ENCODE results near the gene PTBP2.

Gene PTBP2

DNA sequence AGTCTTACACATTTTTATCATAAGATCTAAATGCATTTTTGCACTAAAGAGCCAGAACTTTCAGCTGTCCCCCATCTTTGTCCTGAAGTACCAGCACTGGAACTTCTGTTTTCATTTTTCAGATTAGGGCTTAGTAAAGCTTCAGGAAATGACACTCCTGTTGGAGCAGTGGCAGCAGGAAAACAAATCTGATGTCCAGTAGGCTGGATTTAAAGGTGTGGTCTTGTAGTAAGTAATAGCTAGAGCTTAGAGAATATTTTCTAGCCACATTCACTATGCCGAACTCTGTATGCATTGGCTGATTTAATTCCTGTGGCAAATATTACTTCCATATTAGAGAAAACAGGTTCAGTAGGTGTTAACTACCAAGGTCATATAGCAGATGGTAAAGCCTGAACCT, 103.6 kb downstream of the PTBP2 start:
- TF ChIP-seq, protein P1, sequence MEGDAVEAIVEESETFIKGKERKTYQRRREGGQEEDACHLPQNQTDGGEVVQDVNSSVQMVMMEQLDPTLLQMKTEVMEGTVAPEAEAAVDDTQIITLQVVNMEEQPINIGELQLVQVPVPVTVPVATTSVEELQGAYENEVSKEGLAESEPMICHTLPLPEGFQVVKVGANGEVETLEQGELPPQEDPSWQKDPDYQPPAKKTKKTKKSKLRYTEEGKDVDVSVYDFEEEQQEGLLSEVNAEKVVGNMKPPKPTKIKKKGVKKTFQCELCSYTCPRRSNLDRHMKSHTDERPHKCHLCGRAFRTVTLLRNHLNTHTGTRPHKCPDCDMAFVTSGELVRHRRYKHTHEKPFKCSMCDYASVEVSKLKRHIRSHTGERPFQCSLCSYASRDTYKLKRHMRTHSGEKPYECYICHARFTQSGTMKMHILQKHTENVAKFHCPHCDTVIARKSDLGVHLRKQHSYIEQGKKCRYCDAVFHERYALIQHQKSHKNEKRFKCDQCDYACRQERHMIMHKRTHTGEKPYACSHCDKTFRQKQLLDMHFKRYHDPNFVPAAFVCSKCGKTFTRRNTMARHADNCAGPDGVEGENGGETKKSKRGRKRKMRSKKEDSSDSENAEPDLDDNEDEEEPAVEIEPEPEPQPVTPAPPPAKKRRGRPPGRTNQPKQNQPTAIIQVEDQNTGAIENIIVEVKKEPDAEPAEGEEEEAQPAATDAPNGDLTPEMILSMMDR (IDR thresholded peaks at IDR 0.05; ENCODE audit: control extremely low read depth, extremely low read depth, low read depth, missing control alignments) = no peak
- DNase-seq (ENCODE audit: extremely low spot score) = no peak
- ChIA-PET CTCF (interaction anchor here (0.8 to 1.6 kb wide), 4 partner anchors 9 to 20 kb away, joined by 3 to 7 read pairs (median 4); no protein-coding TSS in a partner anchor), POLR2A (no interaction called here)

DNA sequence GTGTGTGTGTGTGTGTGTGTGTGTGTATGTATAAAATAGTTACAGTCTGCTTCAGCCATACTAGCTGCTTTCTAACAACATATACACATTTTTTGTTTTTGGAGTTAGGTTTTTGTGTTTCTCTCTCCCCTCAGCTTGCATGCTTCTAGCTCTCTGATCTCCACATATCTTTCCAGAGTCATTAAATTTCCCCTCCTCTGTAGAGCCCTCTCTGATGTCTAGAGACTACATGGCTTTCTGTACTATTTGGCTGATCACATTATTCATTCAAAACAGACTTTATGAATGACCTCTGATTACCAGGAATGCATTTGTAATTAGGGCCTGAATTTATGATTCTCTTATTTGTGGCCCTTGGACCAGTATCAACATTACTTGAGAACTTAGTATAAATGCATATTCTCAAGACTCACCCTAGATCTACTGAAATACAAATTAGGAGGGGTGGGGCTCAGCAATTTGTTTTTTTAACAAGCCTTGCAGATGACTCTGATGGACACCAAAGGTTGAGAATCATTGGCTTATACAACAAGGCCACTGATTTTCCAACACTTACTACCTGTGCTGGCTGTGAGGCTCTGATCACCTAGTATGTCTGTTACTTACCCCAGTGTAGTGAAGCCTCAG, 104.5 kb downstream of the PTBP2 start:
- no peak for DNase-seq (ENCODE audit: extremely low spot score)
- CTCF ChIA-PET = interaction anchor here (0.8 to 1.6 kb wide), 4 partner anchors 9 to 19 kb away, joined by 3 to 7 read pairs (median 3); no protein-coding TSS in a partner anchor

DNA sequence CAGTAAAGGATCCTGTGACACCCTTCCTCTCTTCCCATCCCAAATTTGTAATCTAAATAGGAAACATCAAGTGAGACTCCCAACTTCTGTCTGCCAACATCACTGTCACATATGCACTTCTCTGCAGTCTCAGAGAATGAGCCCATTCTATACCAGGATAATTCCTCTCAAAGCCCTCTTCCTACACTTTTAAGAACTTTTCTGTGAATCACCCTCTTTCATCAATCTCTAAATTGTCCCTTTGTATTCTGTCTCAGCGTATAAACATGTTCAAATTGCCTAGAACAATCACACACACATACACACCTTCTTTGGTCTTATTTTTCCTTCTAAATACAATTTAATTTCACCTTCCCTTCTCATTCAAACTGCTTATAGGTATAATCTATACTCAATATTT, 111.8 kb downstream of the PTBP2 start:
- TF ChIP-seq, protein P1 (IDR thresholded peaks at IDR 0.05; ENCODE audit: control extremely low read depth, extremely low read depth, low read depth, missing control alignments) = no peak
- CTCF ChIA-PET = no interaction called here
- no peak for DNase-seq (ENCODE audit: extremely low spot score)
- POLR2A ChIA-PET = no interaction called here

More for the DNA sequence above, 104.5 kb downstream of the PTBP2 start:
- TF ChIP-seq, protein P1 (IDR thresholded peaks at IDR 0.05; ENCODE audit: control extremely low read depth, extremely low read depth, low read depth, missing control alignments) = no peak
- POLR2A ChIA-PET = no interaction called here

DNA sequence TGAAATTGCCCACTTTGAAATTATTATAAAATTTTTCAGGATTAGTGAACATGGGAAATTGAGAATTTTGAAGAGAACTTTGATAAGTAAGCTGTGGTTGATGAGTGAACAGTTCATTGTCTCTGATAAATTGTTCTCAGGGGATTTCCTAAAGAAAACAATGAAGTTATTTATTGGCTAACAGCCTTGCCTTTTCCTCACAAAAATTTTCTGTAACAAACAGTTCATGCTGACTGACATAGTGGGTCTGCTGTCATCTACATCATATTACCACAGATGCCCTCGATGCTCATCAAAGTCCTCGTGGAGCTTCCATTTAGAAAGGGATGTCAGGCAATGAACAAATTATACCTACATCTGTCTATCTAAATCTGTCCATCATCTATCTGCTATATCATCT, 113.4 kb downstream of the PTBP2 start:
- CTCF ChIA-PET = interaction anchor here (1.1 to 1.5 kb wide), 3 partner anchors 9 to 19 kb away, joined by 3 read pairs; no protein-coding TSS in a partner anchor
- no peak for DNase-seq (ENCODE audit: extremely low spot score)

DNA sequence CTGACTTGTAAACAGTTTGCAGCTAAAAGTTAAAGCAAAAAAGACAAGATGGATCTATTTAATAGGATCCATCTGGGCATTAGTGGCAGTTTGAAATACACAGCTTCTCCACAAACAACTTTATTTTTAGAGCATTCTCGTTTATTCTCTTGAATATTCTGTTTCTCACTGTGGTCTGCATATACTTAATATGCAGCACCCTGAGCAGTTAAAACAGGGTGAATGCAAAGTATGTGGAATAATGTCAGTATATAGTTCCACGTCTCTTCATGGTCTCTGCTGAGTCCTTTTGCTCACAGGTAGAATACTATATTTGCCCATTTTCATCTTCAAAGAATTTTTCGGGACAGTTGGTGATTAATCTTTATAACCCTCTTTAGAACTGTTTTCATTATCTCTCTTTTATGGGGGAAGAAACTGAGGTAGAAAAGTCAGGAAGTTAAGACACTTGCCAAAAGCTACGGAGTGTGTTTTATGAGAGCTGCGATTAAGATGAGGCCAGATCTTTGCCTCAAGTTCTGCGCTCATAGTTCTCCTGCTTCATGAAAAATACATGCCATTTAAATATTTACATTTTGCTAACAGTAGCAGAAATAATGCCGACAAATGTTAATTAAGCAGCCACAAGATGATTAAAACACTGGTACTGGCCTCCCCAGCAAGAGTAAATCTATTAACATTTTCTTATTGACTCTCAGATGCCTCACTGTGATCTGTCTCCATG, 115.6 kb downstream of the PTBP2 start:
- DNase-seq (ENCODE audit: extremely low spot score) = no peak
- TF ChIP-seq, protein P1 (IDR thresholded peaks at IDR 0.05; ENCODE audit: control extremely low read depth, extremely low read depth, low read depth, missing control alignments) = no peak
- POLR2A ChIA-PET = no interaction called here
- CTCF ChIA-PET = interaction anchor here (1.6 kb wide), 1 partner anchor 8 kb away, joined by 12 read pairs; no protein-coding TSS in a partner anchor

More for the DNA sequence above, 113.4 kb downstream of the PTBP2 start:
- TF ChIP-seq, protein P1 (IDR thresholded peaks at IDR 0.05; ENCODE audit: control extremely low read depth, extremely low read depth, low read depth, missing control alignments) = no peak
- POLR2A ChIA-PET = no interaction called here

DNA sequence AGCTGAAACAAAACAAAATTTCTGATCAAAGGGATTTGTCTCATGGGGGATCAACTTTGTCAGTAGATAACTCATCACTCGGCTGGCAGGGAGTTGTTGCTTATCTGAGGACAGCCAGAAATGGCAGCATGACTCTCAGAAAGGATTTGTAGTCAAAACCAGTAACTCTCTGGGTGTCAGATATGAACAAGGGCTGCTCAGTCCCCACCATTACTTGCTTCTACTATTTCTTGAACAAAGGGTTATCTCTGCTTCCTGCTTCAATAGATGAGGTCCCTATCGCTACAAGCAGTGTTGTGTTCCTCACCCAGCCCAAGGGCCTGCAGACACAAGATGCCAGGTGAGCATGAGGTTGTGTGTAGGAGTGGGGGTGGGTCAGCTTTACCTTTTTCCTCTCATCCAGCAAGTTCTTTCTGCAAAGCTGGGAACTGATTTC, 116.2 kb downstream of the PTBP2 start:
- POLR2A ChIA-PET = interaction anchor here (0.5 kb wide), 1 partner anchor 321 kb away, joined by 4 read pairs; no protein-coding TSS in a partner anchor
- TF ChIP-seq, protein P1 (IDR thresholded peaks at IDR 0.05; ENCODE audit: control extremely low read depth, extremely low read depth, low read depth, missing control alignments) = no peak
- CTCF ChIA-PET = no interaction called here
- no peak for DNase-seq (ENCODE audit: extremely low spot score)
